ENCODE measurements around the gene STAT1.

Gene STAT1

GRCh38 chr2:191020221-191020741, 6.3 kb upstream of the STAT1 start:
- no peak for TF ChIP-seq ZNF274 (IDR thresholded peaks at IDR 0.05; ENCODE audit: low read depth, low read length)
- peak overlapping the region; percentile 76 for H3K4me3 ChIP-seq (ENCODE audit: low read length)

DNA sequence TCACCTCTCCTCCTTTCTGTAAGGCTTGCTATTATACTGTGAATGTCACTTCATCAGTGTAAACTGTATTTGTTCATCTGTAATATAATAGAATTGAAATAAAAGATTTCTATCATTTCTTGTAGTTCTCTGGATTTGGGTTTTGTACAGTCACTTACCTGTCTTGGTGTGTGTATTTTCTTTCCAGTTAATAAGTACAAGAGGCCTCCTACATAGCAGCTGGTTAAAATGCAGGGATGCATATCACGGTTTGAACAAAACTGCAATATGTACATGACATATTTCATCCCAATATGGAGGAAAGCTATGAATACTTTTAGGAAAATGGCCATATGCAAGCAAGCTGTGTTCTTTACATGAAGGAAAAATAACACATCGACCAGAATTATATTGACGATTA, 5.4 kb upstream of the STAT1 start:
- H3K4me3 ChIP-seq (ENCODE audit: low read length): no peak overlapping the region
- TF ChIP-seq ZNF274 (IDR thresholded peaks at IDR 0.05; ENCODE audit: low read depth, low read length): no peak

GRCh38 chr2:191018643-191019119, 4.7 kb upstream of the STAT1 start:
- TF ChIP-seq ZNF274 (IDR thresholded peaks at IDR 0.05; ENCODE audit: low read depth, low read length): no peak
- H3K4me3 ChIP-seq (ENCODE audit: low read length): peak overlapping the region; percentile 52; the same call in 1 of the 2 replicates

DNA sequence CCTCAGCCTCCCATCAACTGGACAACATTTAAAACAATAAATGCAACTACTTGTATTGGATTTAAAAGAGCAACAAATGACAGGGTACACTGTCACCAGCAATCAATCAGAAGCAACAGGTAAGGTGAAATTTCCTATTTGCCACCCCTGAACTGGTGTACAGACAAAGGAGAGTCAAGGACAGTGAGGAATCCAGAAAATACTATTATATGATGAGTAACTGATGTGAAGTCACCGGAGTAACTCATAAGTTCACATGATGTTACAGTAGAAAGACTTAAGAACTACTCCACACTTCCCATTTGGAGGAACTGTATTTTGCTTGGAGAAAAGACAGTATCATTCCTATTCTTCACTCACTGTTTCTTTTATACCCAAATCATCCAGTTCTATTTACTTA, 4.1 kb upstream of the STAT1 start:
- H3K4me3 ChIP-seq (ENCODE audit: low read length): no peak overlapping the region
- no peak for TF ChIP-seq ZNF274 (IDR thresholded peaks at IDR 0.05; ENCODE audit: low read depth, low read length)

DNA sequence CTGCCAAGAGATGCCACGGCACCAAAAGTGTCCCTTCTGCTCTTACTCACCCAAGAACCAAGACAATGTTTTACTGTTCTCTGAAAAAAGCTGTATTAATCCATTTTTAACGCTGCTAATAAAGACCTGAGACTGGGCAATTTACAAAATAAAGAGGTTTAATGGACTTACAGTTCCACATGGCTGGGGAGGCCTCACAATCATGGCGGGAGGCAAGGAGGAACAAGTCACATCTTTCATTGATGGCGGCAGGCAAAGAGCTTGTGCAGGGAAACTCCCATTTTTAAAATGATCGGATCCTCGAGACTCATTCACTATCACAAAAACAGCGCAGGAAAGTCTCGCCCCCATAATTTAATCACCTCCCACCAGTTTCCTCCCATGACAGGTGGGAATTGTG, 1.9 kb upstream of the STAT1 start:
- no peak overlapping the region for H3K4me3 ChIP-seq (ENCODE audit: low read length)
- TF ChIP-seq ZNF274 (IDR thresholded peaks at IDR 0.05; ENCODE audit: low read depth, low read length): no peak

- no peak for TF ChIP-seq ZNF274 (IDR thresholded peaks at IDR 0.05; ENCODE audit: low read depth, low read length)
- H3K4me3 ChIP-seq (ENCODE audit: low read length): no peak overlapping the region
Observed at GRCh38 chr2:191015239-191015638, 1.3 kb upstream of the STAT1 start.

- TF ChIP-seq ZNF274 (IDR thresholded peaks at IDR 0.05; ENCODE audit: low read depth, low read length): no peak
- H3K4me3 ChIP-seq (ENCODE audit: low read length): peak overlapping the region; percentile 82
Observed at GRCh38 chr2:191014653-191015020, 666 bp upstream of the STAT1 start.

DNA sequence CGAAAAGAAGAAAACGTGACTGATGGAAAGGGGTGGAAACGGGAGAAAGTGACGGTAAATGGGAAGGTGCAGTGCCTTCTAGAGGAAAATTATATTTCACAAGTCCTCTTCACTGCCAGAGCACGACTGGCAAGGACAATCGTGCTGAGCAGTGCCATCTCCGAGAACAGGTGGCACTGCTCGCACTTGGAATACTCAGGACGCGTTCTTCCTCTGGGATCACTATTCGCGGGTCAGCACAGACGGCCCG, 364 bp downstream of the STAT1 start:
- peak overlapping the region; percentile 100 for H3K4me3 ChIP-seq (ENCODE audit: low read length)
- no peak for TF ChIP-seq ZNF274 (IDR thresholded peaks at IDR 0.05; ENCODE audit: low read depth, low read length)

DNA sequence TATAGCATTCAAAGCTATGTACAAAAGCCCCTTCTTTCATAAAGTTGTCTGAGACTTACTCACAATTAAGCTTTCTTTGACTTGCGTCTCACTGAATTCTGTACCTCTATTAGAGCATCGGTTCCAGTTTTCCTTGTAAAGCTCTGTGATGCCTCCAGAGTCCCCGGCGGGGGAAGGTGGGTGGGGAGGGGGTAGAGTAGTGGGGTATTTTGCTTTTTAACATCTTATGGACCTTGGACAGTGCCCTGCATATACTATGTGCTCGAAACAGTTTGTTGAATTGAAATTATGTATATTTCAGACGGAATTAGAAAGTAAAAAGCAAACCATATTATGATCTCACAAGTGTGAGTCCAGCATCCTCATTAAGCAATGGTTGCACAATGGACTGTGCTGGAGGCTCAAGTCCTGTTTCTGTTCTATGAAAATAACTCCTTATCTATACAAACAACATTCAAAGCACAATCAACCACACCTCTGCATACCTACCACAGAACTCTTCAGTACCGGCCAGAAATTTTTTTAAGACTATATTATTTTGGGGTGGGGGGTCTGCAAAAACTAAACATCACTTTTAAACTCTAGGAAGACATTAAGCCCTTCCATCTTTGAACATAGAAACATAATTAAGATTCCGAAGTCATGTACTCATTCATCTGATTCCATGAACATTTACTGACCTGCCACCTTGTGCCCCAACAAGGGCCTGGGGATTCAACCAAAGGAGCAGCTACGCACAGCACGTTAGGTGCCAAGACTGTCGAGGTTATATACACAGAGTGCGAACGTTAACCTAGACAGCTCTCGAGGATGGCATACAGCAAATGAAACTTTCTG, 908 bp downstream of the STAT1 start:
- no peak for TF ChIP-seq ZNF274 (IDR thresholded peaks at IDR 0.05; ENCODE audit: low read depth, low read length)
- H3K4me3 ChIP-seq (ENCODE audit: low read length): peak overlapping the region; percentile 100

GRCh38 chr2:191012346-191012745, 1.6 kb downstream of the STAT1 start:
- no peak for TF ChIP-seq ZNF274 (IDR thresholded peaks at IDR 0.05; ENCODE audit: low read depth, low read length)
- peak overlapping the region; percentile 100 for H3K4me3 ChIP-seq (ENCODE audit: low read length)

DNA sequence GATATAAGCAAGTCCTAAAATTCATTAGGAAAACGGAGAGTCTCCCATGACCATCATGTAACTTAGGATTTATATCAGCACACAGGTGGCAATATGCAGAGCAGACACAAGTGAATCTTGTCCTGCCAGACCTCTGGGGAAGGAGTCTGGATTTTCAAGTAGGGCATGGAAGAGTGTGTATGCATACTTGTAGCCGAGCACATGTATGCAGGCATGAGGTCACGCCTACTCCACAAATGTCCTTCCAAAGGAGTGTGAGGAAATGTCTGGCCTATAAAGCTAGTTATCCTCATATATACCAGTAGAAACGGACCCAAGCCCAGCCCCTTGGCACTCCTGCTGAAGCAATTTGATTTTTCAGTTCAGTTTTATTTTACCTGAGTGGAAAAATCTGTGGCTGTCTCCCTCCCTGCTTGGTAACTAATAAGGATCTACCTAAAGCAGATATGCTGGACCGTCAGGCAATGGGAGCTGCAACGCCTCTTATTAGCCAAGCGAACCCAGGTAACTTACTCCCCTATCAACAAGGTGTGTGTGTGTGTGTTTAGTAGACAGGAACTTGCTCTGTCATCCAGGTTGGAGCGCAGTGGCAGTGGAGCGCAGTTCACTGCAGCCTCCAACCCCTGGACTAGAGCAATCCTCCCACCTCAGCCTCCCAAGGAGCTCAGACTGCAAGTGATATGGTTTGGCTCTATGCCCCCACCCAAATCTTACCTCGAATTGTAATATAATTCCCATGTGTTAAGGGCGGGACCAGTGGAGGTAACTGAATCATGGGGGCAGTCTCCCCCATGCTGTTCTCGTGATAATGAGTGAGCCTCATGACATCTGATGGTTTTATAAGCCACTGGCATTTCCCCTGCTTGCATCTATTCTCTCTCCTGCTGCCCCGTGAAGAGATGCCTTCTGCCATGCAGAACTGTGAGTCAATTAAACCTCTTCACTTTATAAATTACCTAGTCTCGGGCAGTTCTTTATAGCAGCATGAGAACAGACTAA, 2.8 kb downstream of the STAT1 start:
- peak overlapping the region; percentile 100; the same call in 1 of the 2 replicates for H3K4me3 ChIP-seq (ENCODE audit: low read length)

DNA sequence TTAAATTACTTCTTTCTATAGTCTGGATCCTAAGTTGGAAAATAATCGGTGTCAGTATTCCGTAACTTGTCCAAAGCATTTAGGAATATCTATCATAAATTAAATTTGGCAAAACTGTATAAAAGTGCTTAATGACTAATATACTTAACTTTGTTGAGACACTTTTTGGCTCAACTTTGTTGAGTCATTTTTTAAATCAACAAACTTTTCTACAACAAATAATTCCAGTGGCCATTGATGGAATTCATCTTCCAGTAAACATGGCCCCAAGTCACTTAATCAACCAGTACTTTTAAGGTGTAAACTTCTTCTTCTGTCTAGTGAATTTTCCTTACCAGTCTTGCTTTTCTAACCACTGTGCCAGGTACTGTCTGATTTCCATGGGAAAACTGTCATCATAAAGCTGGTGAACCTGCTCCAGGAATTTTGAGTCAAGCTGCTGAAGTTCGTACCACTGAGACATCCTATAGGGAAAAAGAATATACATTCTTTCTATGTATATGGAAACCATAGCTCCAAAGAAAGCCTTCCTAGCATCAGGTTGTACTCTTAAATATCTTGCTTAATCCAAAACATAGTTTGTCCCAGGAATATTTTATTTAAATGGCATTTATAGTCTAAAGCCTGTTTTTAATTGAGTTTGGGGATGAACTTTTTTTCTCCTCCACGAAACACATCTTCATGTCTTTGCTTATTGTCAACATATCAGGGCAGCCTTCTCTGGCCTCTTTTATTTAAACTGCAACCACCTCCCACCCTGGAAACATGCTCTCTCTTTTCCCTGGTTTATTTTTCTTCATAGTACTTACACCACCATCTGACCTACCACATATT, 4.2 kb downstream of the STAT1 start:
- no peak for TF ChIP-seq ZNF274 (IDR thresholded peaks at IDR 0.05; ENCODE audit: low read depth, low read length)
- no peak overlapping the region for H3K4me3 ChIP-seq (ENCODE audit: low read length)

More for the DNA sequence above, 2.8 kb downstream of the STAT1 start:
- no peak for TF ChIP-seq ZNF274 (IDR thresholded peaks at IDR 0.05; ENCODE audit: low read depth, low read length)

DNA sequence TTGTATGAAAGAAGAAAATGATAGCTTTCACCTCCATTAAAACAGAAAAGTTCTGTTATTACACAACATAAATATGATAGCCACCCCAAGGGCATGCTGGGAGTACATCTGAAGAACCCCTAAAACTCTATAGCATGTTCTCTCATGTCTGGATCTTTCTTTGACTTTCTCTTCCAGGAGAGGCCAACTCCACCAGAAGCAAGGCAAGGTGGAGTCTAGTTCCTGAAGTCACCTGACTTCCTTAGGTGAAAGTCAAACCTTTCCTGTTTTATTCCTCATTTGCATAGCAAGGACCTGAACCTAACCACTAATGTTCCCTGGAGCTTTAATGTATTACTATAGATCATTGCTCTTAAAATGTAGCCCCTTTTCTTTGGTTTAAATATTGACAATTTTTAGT, 5.7 kb downstream of the STAT1 start:
- no peak for TF ChIP-seq ZNF274 (IDR thresholded peaks at IDR 0.05; ENCODE audit: low read depth, low read length)
- no peak overlapping the region for H3K4me3 ChIP-seq (ENCODE audit: low read length)

Measured in GM08714 (cell line).